ENCODE data around the gene ZNF274.

- TF ChIP-seq CTCF (IDR thresholded peaks at IDR 0.05 in 2 of 3, conservative IDR thresholded peaks at IDR 0.05 in 1 of 3; ENCODE audit: control insufficient read depth in 2 of 3, extremely low read depth in 1 of 3, insufficient read depth in 1 of 3, low read depth in 3 of 3, low read length in 3 of 3) (no peak), TARDBP (IDR thresholded peaks at IDR 0.05; ENCODE audit: borderline replicate concordance) (no peak), EZH2 (IDR thresholded peaks at IDR 0.05; ENCODE audit: borderline replicate concordance, control insufficient read depth, low read depth, low read length) (no peak), ATF2 (IDR thresholded peaks at IDR 0.05; ENCODE audit: low read length) (no peak), CEBPB (IDR thresholded peaks at IDR 0.05; ENCODE audit: borderline replicate concordance in 1 of 2, low read depth in 2 of 2, low read length in 2 of 2) (no peak), GATAD2B (conservative IDR thresholded peaks at IDR 0.05; ENCODE audit: low read depth) (no peak), BMI1 (IDR thresholded peaks at IDR 0.05; ENCODE audit: borderline replicate concordance) (no peak), LARP7 (IDR thresholded peaks at IDR 0.05) (no peak), NFYB (IDR thresholded peaks at IDR 0.05; ENCODE audit: insufficient read depth, low read depth, low read length) (no peak), POLR2AphosphoS5 (IDR thresholded peaks at IDR 0.05; ENCODE audit: low read length) (no peak), SMC3 (IDR thresholded peaks at IDR 0.05; ENCODE audit: borderline replicate concordance, low read length) (no peak)
These were observed 34.2 kb downstream of the ZNF274 start for GRCh38 chr19:58217069-58217481.
